Endothelial cell (in vitro differentiated cells): ENCODE results near the gene IQCN. TPM values are rescaled to one million over a fixed set of nuclear protein-coding genes. Genes with fewer than 3 reads are reported as not detected.

Source experiments
- DNase-seq: peaks from one replicate; pipeline ENCODE4 v3.0.0; 2021; ENCODE audit warnings: low spot score
- H3K27ac Mint-ChIP-seq: one replicate; pipeline ENCODE4 v1.8.0; 2021; ENCODE audit warnings: mixed read lengths, inconsistent platforms; ENCODE audit not compliant: unreplicated experiment
- H3K27me3 Mint-ChIP-seq: one replicate; pipeline ENCODE4 v1.8.0; 2021; ENCODE audit warnings: mild to moderate bottlenecking, moderate library complexity, mixed read lengths, inconsistent platforms; ENCODE audit not compliant: unreplicated experiment
- H3K36me3 Mint-ChIP-seq: one replicate; pipeline ENCODE4 v1.8.0; 2021; ENCODE audit warnings: mild to moderate bottlenecking, low read depth, mixed read lengths, inconsistent platforms; ENCODE audit not compliant: unreplicated experiment
- H3K4me1 Mint-ChIP-seq: one replicate; pipeline ENCODE4 v1.8.0; 2021; ENCODE audit warnings: mild to moderate bottlenecking, mixed read lengths, inconsistent platforms; ENCODE audit not compliant: unreplicated experiment
- H3K4me3 Mint-ChIP-seq: one replicate; pipeline ENCODE4 v1.8.0; 2021; ENCODE audit warnings: mild to moderate bottlenecking, mixed read lengths, inconsistent platforms; ENCODE audit not compliant: unreplicated experiment
- H3K9me3 Mint-ChIP-seq: one replicate; pipeline ENCODE4 v1.8.0; 2021; ENCODE audit warnings: mixed read lengths, inconsistent platforms; ENCODE audit not compliant: unreplicated experiment
- CTCF ChIP-seq: fragments of 200-600 bp; sonication (generic); IDR thresholded peaks from one replicate; pipeline ENCODE4 v1.5.0; 2021; ENCODE audit warnings: antibody characterized with exemption; ENCODE audit not compliant: unreplicated experiment
- total RNA-seq: library from RNA; stranded (reverse); fragmentation: NEBNext Ultra II Directional; extraction: Animal tissue kit (Norgen Biotek cat#: 25700); gene quantifications from one replicate; pipeline ENCODE4 v1.2.1, GENCODE V29; 2021; ENCODE audit not compliant: unreplicated experiment

Gene IQCN
- total RNA-seq, 1 donor from 2014 or later, result 1.2 TPM

DNA sequence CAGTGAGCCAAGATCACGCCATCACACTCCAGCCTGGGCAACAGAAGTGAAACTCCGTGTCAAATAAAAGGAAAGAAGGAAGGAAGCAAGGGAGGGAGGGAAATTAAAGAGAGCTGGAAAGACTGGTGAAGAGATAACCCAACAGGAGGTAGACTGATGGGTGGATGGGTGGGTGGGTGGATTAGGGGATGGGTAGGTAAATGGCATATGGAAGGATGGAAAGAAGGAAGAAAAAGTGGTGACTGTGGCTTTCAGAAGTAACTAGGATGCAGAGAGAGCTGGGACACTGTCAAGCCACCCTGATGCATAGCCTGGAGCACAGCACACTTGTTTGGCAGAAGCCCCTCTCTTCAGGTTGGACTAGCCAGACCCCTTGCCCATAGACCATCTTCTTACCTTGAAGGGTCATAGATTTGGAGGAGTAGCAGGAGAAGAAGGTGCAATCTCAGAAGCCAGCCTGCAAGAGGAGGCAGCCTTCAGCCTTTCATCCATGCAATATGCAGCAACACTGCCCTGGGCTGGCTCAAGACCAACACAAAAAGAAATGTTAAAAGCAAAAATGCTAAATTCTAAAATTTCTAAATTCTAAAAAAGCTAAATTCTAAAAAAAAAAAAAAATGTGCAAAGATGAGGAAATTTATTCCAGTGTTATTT lies 5.1 kb downstream of the IQCN start:
- H3K4me3 Mint-ChIP-seq, result no peak overlapping the region
- no peak for TF ChIP-seq CTCF
- peaks cover 6% of the 10 kb centered on the region for H3K36me3 Mint-ChIP-seq
- H3K4me1 Mint-ChIP-seq, result no peaks in the 10 kb centered on the region
- no peak for DNase-seq
- no peaks in the 10 kb centered on the region for H3K9me3 Mint-ChIP-seq
- H3K27me3 Mint-ChIP-seq, result peaks cover 22% of the 10 kb centered on the region
- H3K27ac Mint-ChIP-seq, result no peak overlapping the region

- no peaks in the 10 kb centered on the region for H3K9me3 Mint-ChIP-seq
Measured at GRCh38 chr19:18266771-18267686, 7.2 kb downstream of the IQCN start.

DNA sequence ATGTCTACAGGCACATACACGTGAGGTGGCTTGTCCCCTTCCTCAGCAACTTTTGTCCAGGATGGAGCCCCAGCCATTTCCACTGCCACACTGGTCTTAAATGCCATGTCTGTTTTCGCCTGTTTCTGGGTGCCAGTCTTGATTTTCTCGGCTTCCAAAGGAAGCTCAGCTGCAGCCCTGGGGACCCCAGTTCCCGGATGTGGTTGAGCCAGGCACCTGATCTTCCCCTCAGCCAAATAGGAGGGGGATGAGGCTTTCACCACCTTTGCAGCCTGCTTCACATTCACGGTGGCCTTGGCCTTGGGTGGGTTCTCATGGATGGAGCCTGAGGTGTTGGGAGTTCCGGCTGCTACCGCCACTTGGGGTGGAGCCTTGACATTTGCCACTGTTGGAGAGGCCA lies 8.7 kb downstream of the IQCN start:
- Mint-ChIP-seq H3K4me3 (peak overlapping the region; percentile 63), H3K27ac (no peak overlapping the region), H3K36me3 (peaks cover 6% of the 10 kb centered on the region), H3K27me3 (peaks cover 28% of the 10 kb centered on the region), H3K9me3 (no peaks in the 10 kb centered on the region), H3K4me1 (no peaks in the 10 kb centered on the region)
- no peak for TF ChIP-seq CTCF
- no peak for DNase-seq

More at GRCh38 chr19:18266771-18267686, 7.2 kb downstream of the IQCN start:
- H3K4me3 Mint-ChIP-seq, result no peak overlapping the region
- no peak overlapping the region for H3K27ac Mint-ChIP-seq
- TF ChIP-seq CTCF, result no peak
- peaks cover 6% of the 10 kb centered on the region for H3K36me3 Mint-ChIP-seq
- peaks cover 23% of the 10 kb centered on the region for H3K27me3 Mint-ChIP-seq
- no peak for DNase-seq
- no peaks in the 10 kb centered on the region for H3K4me1 Mint-ChIP-seq

DNA sequence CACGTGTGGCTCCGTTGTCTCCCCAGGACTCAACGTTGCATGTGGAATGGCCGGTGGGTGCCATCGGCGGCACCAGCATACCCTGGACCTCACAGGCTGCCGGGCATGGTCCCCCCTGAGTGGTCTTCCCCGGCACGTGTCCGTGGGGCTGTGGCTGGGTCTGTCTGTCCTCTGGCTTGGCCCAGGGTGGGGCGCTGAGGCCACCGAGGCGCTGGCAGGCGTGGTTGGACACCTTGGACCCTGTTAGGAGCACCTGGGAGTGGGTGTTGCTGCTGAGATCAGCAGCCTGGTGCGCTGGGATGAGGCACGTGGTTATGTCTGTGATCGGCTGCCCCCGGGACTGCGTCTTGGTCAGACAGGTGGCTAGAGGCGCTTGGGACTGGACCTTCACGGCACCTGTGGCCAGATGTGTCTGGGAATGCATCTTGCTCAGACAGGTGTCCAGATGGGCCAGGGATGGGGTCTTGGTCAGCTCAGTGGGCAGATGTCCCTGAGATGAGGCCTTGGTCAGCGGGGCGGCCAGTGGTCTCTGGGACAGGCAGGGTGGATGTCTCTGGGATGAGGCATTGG lies 9.2 kb downstream of the IQCN start:
- Mint-ChIP-seq H3K27ac (no peak overlapping the region), H3K9me3 (no peaks in the 10 kb centered on the region), H3K4me1 (no peaks in the 10 kb centered on the region), H3K36me3 (peaks cover 6% of the 10 kb centered on the region), H3K27me3 (peaks cover 28% of the 10 kb centered on the region), H3K4me3 (no peak overlapping the region)
- DNase-seq, result no peak
- no peak for TF ChIP-seq CTCF
